GM23338 (cell line): ENCODE results near the gene HBA1. TPM values are rescaled to one million over a fixed set of nuclear protein-coding genes. Genes with fewer than 3 reads are reported as not detected.

ENCODE experiments used
- ATAC-seq: fragments of 200-7000 bp; cut with Tn5 transposase; 3 replicates; pipeline ENCODE4 v1.9.1; 2020
- DNase-seq: peaks from one replicate; pipeline ENCODE4 v3.0.0-alpha.2; 2015; ENCODE audit warnings: low spot score
- H2AFZ ChIP-seq: fragments of 200-600 bp; sonication (generic); 2 replicates; pipeline ENCODE4 v1.8.0; 2016; ENCODE audit warnings: antibody characterized with exemption, mild to moderate bottlenecking, moderate library complexity
- H3F3A ChIP-seq: fragments of 200-600 bp; sonication (generic); replicated peaks from 2 replicates; pipeline ENCODE4 v1.8.0; 2017; ENCODE audit warnings: antibody characterized with exemption, mixed run types, low read depth
- H3K27ac ChIP-seq: fragments of 200-600 bp; sonication (generic); 2 replicates; pipeline ENCODE4 v1.6.1; 2016; ENCODE audit warnings: low read depth
- H3K27me3 ChIP-seq: fragments of 200-600 bp; sonication (generic); 2 replicates; pipeline ENCODE4 v1.8.0; 2016; ENCODE audit warnings: mild to moderate bottlenecking, mixed run types, moderate library complexity; ENCODE audit not compliant: insufficient read depth
- H3K36me3 ChIP-seq: fragments of 200-600 bp; sonication (generic); 2 replicates; pipeline ENCODE4 v1.8.0; 2016; ENCODE audit warnings: mild to moderate bottlenecking; ENCODE audit not compliant: insufficient read depth
- H3K4me1 ChIP-seq: fragments of 200-600 bp; sonication (generic); 2 replicates; pipeline ENCODE4 v1.8.0; 2016; ENCODE audit warnings: mild to moderate bottlenecking, moderate library complexity; ENCODE audit not compliant: insufficient read depth
- H3K4me2 ChIP-seq: fragments of 200-600 bp; sonication (generic); 2 replicates; pipeline ENCODE4 v1.7.1; 2017; ENCODE audit warnings: mixed run types
- H3K4me3 ChIP-seq: fragments of 200-600 bp; sonication (generic); 2 replicates; pipeline ENCODE4 v1.6.1; 2016; ENCODE audit warnings: mixed run types
- H3K79me2 ChIP-seq: fragments of 200-600 bp; sonication (generic); replicated peaks from 2 replicates; pipeline ENCODE4 v1.8.0; 2017; ENCODE audit warnings: mild to moderate bottlenecking; ENCODE audit not compliant: insufficient read depth
- H3K9me2 ChIP-seq: fragments of 200-600 bp; sonication (generic); 2 replicates; pipeline ENCODE4 v1.8.0; 2017; ENCODE audit not compliant: insufficient read depth
- H4K20me1 ChIP-seq: fragments of 200-600 bp; sonication (generic); replicated peaks from 2 replicates; pipeline ENCODE4 v1.8.0; 2017; ENCODE audit warnings: mild to moderate bottlenecking; ENCODE audit not compliant: insufficient read depth
- H3K27ac Mint-ChIP-seq: 2 replicates; pipeline ENCODE4 v1.8.0; 2020; ENCODE audit warnings: inconsistent platforms, mild to moderate bottlenecking, moderate library complexity, mixed read lengths
- H3K27me3 Mint-ChIP-seq: 3 replicates; pipeline ENCODE4 v1.8.0; 2022; ENCODE audit warnings: low read depth, mild to moderate bottlenecking, moderate library complexity, mixed read lengths, inconsistent platforms; ENCODE audit not compliant: insufficient read depth, poor library complexity
- H3K36me3 Mint-ChIP-seq: 3 replicates; pipeline ENCODE4 v1.8.0; 2021; ENCODE audit warnings: low read depth, mild to moderate bottlenecking, inconsistent platforms, moderate library complexity, mixed read lengths
- H3K4me1 Mint-ChIP-seq: 3 replicates; pipeline ENCODE4 v1.8.0; 2020; ENCODE audit warnings: mild to moderate bottlenecking, inconsistent platforms, mixed read lengths
- H3K4me3 Mint-ChIP-seq: 3 replicates; pipeline ENCODE4 v1.8.0; 2021; ENCODE audit warnings: moderate library complexity, mild to moderate bottlenecking, inconsistent platforms, mixed read lengths
- H3K9me3 Mint-ChIP-seq: 3 replicates; pipeline ENCODE4 v1.8.0; 2020; ENCODE audit warnings: moderate library complexity, mild to moderate bottlenecking, inconsistent platforms, mixed read lengths
- CREB1 ChIP-seq: fragments of 250-450 bp; sonication (Bioruptor Pico); IDR thresholded peaks from 2 replicates; pipeline ENCODE4 v1.5.0; 2020; ENCODE audit warnings: low read depth, mild to moderate bottlenecking, moderate library complexity
- CTCF ChIP-seq, 2 experiments: fragments of 200-600 bp in 1 of 2; sonication (generic) in 1 of 2; conservative IDR thresholded peaks; 2 replicates each; pipeline versions ENCODE4 v1.5.1 to v1.6.1; 2016 to 2017; ENCODE audit warnings: antibody characterized with exemption in 2 of 2, low read depth in 2 of 2, mild to moderate bottlenecking in 2 of 2, moderate library complexity in 1 of 2
- ETS1 ChIP-seq: IDR thresholded peaks from 2 replicates; pipeline ENCODE4 v1.6.1; 2016; ENCODE audit warnings: antibody characterized with exemption
- EZH2 ChIP-seq: fragments of 200-600 bp; sonication (generic); IDR thresholded peaks from one replicate; pipeline ENCODE4 v1.8.0; 2017; ENCODE audit warnings: antibody characterized with exemption, mild to moderate bottlenecking, low read depth; ENCODE audit not compliant: unreplicated experiment
- EZH2phosphoT487 ChIP-seq: fragments of 200-600 bp; sonication (generic); IDR thresholded peaks from one replicate; pipeline ENCODE4 v1.8.1; 2018; ENCODE audit warnings: antibody characterized with exemption; ENCODE audit not compliant: unreplicated experiment
- JUNB ChIP-seq: IDR thresholded peaks from one replicate; pipeline ENCODE4 v1.6.1; 2016; ENCODE audit warnings: antibody characterized with exemption; ENCODE audit not compliant: unreplicated experiment
- NANOG ChIP-seq: IDR thresholded peaks from 2 replicates; pipeline ENCODE4 v1.6.1; 2016; ENCODE audit warnings: antibody characterized with exemption, borderline replicate concordance
- POLR2AphosphoS5 ChIP-seq: IDR thresholded peaks from 2 replicates; pipeline ENCODE4 v1.6.1; 2016; ENCODE audit warnings: antibody characterized with exemption, low read depth
- REST ChIP-seq: IDR thresholded peaks from one replicate; pipeline ENCODE4 v1.6.1; 2018; ENCODE audit warnings: antibody characterized with exemption; ENCODE audit not compliant: unreplicated experiment
- STAT1 ChIP-seq: IDR thresholded peaks from one replicate; pipeline ENCODE4 v1.6.1; 2016; ENCODE audit warnings: antibody characterized with exemption; ENCODE audit not compliant: unreplicated experiment
- ZNF114 ChIP-seq: fragments of 250-450 bp; sonication (Bioruptor Pico); IDR thresholded peaks from 2 replicates; pipeline ENCODE4 v1.5.0; 2020; ENCODE audit warnings: mild to moderate bottlenecking, moderate library complexity
- ZNF331 ChIP-seq: fragments of 250-450 bp; sonication (Bioruptor Pico); IDR thresholded peaks from 2 replicates; pipeline ENCODE4 v1.5.0; 2020; ENCODE audit warnings: low read depth, mild to moderate bottlenecking, moderate library complexity
- ZNF462 ChIP-seq: fragments of 250-450 bp; sonication (Bioruptor Pico); IDR thresholded peaks from 2 replicates; pipeline ENCODE4 v1.5.0; 2020; ENCODE audit warnings: mild to moderate bottlenecking, moderate library complexity
- polyA plus RNA-seq: library from polyadenylated mRNA; unstranded; fragments of >200 nt; fragmentation: Nextera tagmentation; extraction: Ambion mirVana; gene quantifications from 2 replicates; pipeline ENCODE4 v1.2.1, GENCODE V29; 2016
- total RNA-seq: library from RNA; depleted of rRNA; stranded (reverse); fragments of >200 nt; shearing (Covaris generic); gene quantifications from 2 replicates; pipeline ENCODE4 v1.2.3, GENCODE V29; 2014

The HBA1 gene
- total and polyA plus RNA-seq, 2 experiments from 2014 or later = 6.7 TPM; not detected in 1

GRCh38 chr16:178668-179015, 2.2 kb downstream of the HBA1 start:
- peaks cover 20% of the 10 kb centered on the region; the same call in 1 of the 2 replicates for H3F3A ChIP-seq
- DNase-seq (no peak), ATAC-seq (no peak)
- no peak for TF ChIP-seq STAT1
- no peak for TF ChIP-seq REST
- TF ChIP-seq JUNB = no peak
- TF ChIP-seq NANOG = no peak
- TF ChIP-seq ZNF114 (CRISPR knock-in tag) = no peak
- TF ChIP-seq CREB1 (CRISPR knock-in tag) = no peak
- no peak for TF ChIP-seq ZNF462 (CRISPR knock-in tag)
- no peak for TF ChIP-seq EZH2phosphoT487
- TF ChIP-seq ETS1 = no peak
- no peak for TF ChIP-seq CTCF (conservative IDR thresholded peaks at IDR 0.05; ENCODE audit: low read depth in 2 of 2)
- no peak for TF ChIP-seq POLR2AphosphoS5
- no peak for TF ChIP-seq ZNF331 (CRISPR knock-in tag)
- no peak for TF ChIP-seq EZH2
- Mint-ChIP-seq H3K27ac (no peak overlapping the region), H3K9me3 (no peaks in the 10 kb centered on the region; the same call in 2 of the 3 replicates), H3K36me3 (no peaks in the 10 kb centered on the region; the same call in 2 of the 3 replicates), H3K27me3 (peaks cover 68% of the 10 kb centered on the region), H3K4me1 (peaks cover 13% of the 10 kb centered on the region), H3K4me3 (no peak overlapping the region)
- H3K36me3 ChIP-seq = no peaks in the 10 kb centered on the region
- H2AFZ ChIP-seq = no peak overlapping the region
- H3K27ac ChIP-seq = no peak overlapping the region
- H3K27me3 ChIP-seq = peaks cover 73% of the 10 kb centered on the region
- no peak overlapping the region for H3K4me2 ChIP-seq
- no peaks in the 10 kb centered on the region for H3K79me2 ChIP-seq
- no peak overlapping the region for H3K4me3 ChIP-seq
- H3K9me2 ChIP-seq = no peaks in the 10 kb centered on the region
- peaks cover 8% of the 10 kb centered on the region for H4K20me1 ChIP-seq
- peaks cover 8% of the 10 kb centered on the region; the same call in 1 of the 2 replicates for H3K4me1 ChIP-seq
